Heart right ventricle (tissue), 16 donors: ENCODE results near the gene SHANK2. TPM values are rescaled to one million over a fixed set of nuclear protein-coding genes. Genes with fewer than 3 reads are reported as not detected.

Source experiments
- ATAC-seq, 8 donors: fragments of 200-7000 bp; cut with Tn5 transposase; one replicate each; pipeline ENCODE4 v1.9.1; 2020; ENCODE audit warnings: mild to moderate bottlenecking in 8 of 8, moderate library complexity in 8 of 8, moderate number of reproducible peaks in 1 of 8
- DNase-seq, 2 donors: peaks; one replicate each; pipeline ENCODE4 v3.0.0-alpha.2; 2020
- H3K27ac ChIP-seq, 10 donors: fragments of 200-600 bp; sonication (generic) in 2 of 10; one replicate each; pipeline versions ENCODE4 v1.5.0 to v1.8.0; 2020 to 2022; ENCODE audit warnings: mild to moderate bottlenecking in 3 of 10
- H3K27me3 ChIP-seq, 7 donors: fragments of 200-600 bp; one replicate each; pipeline ENCODE4 v1.8.0; 2021 to 2022; ENCODE audit warnings: mild to moderate bottlenecking in 2 of 7
- H3K36me3 ChIP-seq, 9 donors: fragments of 200-600 bp; sonication (generic) in 1 of 9; one replicate each; pipeline versions ENCODE4 v1.5.0 to v1.8.0; 2020 to 2022; ENCODE audit warnings: mild to moderate bottlenecking in 2 of 9
- H3K4me1 ChIP-seq, 9 donors: fragments of 200-600 bp; sonication (generic) in 1 of 9; one replicate each; pipeline versions ENCODE4 v1.5.0 to v1.8.0; 2020 to 2022; ENCODE audit warnings: mild to moderate bottlenecking in 4 of 9
- H3K4me3 ChIP-seq, 10 donors: fragments of 200-600 bp; sonication (generic) in 2 of 10; one replicate each; pipeline versions ENCODE4 v1.5.0 to v1.8.0; 2020 to 2022; ENCODE audit warnings: mild to moderate bottlenecking in 7 of 10, moderate library complexity in 2 of 10
- H3K9me3 ChIP-seq, 11 donors: fragments of 200-600 bp in 10 of 11; sonication (generic) in 2 of 11; one replicate each; pipeline versions ENCODE4 v1.5.0 to v1.8.0; 2013 to 2022; ENCODE audit warnings: mild to moderate bottlenecking in 2 of 11, control low read depth in 1 of 11, moderate library complexity in 1 of 11
- WGBS, 2 donors: extraction: QIAGEN DNeasy Blood & Tissue Kit; methylation state at CpG; one replicate each; pipeline ENCODE4 v1.1.7; 2013; ENCODE audit warnings: inconsistent platforms in 1 of 2; 5-methylcytosine and 5-hydroxymethylcytosine counted together
- intact Hi-C, 10 donors: fragments of 100-400 bp; cut with DNase I; formaldehyde crosslinking; loops; one replicate each; pipeline versions ENCODE4 v1.11.1 to v1.14.2; 2022
- polyA plus RNA-seq, 2 donors: library from polyadenylated mRNA; stranded (reverse); fragments of 200-250 nt; gene quantifications; one replicate each; pipeline ENCODE4 v1.2.3, GENCODE V29; 2013
- total RNA-seq, 10 donors: library from RNA; stranded (reverse); fragmentation: NEBNext Ultra II Directional in 3 of 10; extraction: Animal tissue kit (Norgen Biotek cat#: 25700) in 3 of 10; gene quantifications; one replicate each; pipeline versions ENCODE4 v1.2.1 to v1.2.4, GENCODE V29; 2021 to 2023
- TF ChIP-seq, protein P1 (sequence below), 9 donors: fragments of 200-600 bp; sonication (generic) in 2 of 9; IDR thresholded peaks; one replicate each; pipeline versions ENCODE4 v1.5.0 to v1.8.0; 2021 to 2022; ENCODE audit warnings: antibody characterized with exemption in 9 of 9, mild to moderate bottlenecking in 5 of 9, moderate library complexity in 1 of 9
- donor health status: Arrhythmogenic right ventricular cardiomyopathy.
- donor health status: ischemic (EF 13 %, LVEDD 7.1; RV severe dilation, severe dysfunction).
- donor health status: healthy with polysubstance abuse.
- donor health status: DM: no; HTN: yes; CAD: no.
- donor health status: DM: no; HTN: no; CAD: no.
- donor health status: ischemic (EF 25% LVEDD 6.9; RV normal size, moderate dysfunction).
- donor health status: ischemic (EF 25% LVEDD 5.7; RV mildly dilated, moderate dysfunction).
- donor health status: healthy.
- donor health status: DM: yes; HTN: yes; CAD: no.
- donor health status: Ischemic cardiomyopathy.
- donor health status: ischemic (EF 35%, LVEDD 5.7; RV mildly dilated, moderate dysfunction).
- donor health status: nonischemic (EF 11% LVEDD 7.7; RV severe dilation, severe dysfunction).
- donor health status: DM: yes; HTN: yes; CAD: no.
- donor health status: PGD.
- donor health status: ischemic (EF 29% LVEDD 5.4; RV normal size, mild dysfunction).
- donor health status: nonischemic (EF 23%, LVEDD 6.1; RV moderate dilation, normal function).

SHANK2 gene
- total and polyA plus RNA-seq, 12 donors, result under 0.01 to 0.71 (median 0.44) TPM; not detected in 2

DNA sequence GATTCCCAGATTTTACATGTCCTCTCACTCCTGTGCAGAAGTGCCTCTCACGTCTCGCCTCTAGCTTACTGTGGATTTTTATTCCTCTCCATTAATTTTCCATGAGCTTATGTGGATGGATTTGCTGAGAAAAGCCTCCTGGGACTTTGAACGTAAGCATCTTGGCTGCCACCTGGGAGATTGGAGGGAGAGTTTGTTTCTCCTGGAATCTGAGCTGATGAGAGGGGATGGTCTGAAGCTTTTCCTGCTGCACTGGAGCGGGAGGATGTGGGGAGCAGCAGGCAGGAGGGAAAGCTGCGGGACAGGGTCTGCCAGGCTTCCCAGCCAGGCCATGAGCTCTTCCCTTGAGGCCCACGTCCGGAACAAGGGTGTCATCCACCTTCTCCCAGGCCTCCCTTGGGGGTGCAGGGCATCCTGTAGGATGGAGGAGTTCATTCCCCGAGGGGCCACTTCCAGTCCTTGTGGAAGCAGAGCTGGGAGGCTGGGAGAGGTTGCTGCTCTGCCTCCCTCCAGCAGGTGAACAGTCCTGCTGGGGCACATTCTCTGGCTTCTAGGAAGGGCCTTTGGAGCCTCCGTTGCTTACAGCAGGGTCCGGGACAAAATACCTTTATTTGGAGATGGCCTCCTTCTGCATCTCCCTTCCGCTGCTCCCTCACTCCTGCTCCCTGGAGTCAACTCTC, 3.6 kb upstream of the SHANK2 start:
- ATAC-seq (no peak), DNase-seq (no peak)
- H3K4me3 ChIP-seq, result no peak overlapping the region
- WGBS, 2 donors, result 45 to 49% methylated on average over 11 of the region's 11 CpGs
- intact Hi-C loops, result no loop called here
- TF ChIP-seq, protein P1, sequence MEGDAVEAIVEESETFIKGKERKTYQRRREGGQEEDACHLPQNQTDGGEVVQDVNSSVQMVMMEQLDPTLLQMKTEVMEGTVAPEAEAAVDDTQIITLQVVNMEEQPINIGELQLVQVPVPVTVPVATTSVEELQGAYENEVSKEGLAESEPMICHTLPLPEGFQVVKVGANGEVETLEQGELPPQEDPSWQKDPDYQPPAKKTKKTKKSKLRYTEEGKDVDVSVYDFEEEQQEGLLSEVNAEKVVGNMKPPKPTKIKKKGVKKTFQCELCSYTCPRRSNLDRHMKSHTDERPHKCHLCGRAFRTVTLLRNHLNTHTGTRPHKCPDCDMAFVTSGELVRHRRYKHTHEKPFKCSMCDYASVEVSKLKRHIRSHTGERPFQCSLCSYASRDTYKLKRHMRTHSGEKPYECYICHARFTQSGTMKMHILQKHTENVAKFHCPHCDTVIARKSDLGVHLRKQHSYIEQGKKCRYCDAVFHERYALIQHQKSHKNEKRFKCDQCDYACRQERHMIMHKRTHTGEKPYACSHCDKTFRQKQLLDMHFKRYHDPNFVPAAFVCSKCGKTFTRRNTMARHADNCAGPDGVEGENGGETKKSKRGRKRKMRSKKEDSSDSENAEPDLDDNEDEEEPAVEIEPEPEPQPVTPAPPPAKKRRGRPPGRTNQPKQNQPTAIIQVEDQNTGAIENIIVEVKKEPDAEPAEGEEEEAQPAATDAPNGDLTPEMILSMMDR (IDR thresholded peaks at IDR 0.05), result no peak
- peaks cover 0 to 23% (median 11%) of the 10 kb centered on the region in 11 donors for H3K9me3 ChIP-seq
- H3K36me3 ChIP-seq, result no peaks in the 10 kb centered on the region
- peaks cover 14 to 61% (median 54%) of the 10 kb centered on the region in 7 donors for H3K27me3 ChIP-seq
- H3K4me1 ChIP-seq, result peaks cover 4 to 17% (median 12%) of the 10 kb centered on the region in 9 donors
- H3K27ac ChIP-seq, result no peak overlapping the region

DNA sequence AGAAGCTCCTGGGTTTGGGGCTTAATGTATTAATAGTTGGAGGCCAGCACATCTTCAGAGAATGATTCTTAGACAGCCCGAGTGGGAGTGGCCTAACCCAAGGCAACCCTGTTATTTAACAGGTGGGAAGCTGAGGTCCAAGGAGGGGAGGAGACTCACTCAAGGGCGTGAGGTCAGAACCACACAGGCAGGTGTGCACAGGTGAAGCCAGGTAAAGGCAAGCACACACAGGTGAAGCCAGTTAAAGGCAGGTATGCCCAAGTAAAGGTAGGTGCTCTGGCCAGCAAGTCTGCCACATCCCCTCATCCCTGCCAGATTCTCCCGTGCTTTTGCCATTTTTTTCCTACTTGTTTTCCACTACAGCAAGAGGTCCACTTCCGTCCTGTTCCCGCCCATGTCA, 2.9 kb upstream of the SHANK2 start:
- TF ChIP-seq, protein P1 (IDR thresholded peaks at IDR 0.05), result no peak
- H3K27ac ChIP-seq, result no peak overlapping the region
- intact Hi-C loops, result no loop called here
- WGBS, 2 donors, result 67 to 68% methylated on average over 5 of the region's 5 CpGs
- no peaks in the 10 kb centered on the region for H3K36me3 ChIP-seq
- H3K27me3 ChIP-seq, result peaks cover 17 to 64% (median 60%) of the 10 kb centered on the region in 7 donors
- H3K4me3 ChIP-seq, result no peak overlapping the region
- ATAC-seq, result no peak
- H3K4me1 ChIP-seq, result peaks cover 4 to 20% (median 12%) of the 10 kb centered on the region in 9 donors
- peaks cover 0 to 21% (median 11%) of the 10 kb centered on the region in 11 donors for H3K9me3 ChIP-seq
- DNase-seq, result no peak

DNA sequence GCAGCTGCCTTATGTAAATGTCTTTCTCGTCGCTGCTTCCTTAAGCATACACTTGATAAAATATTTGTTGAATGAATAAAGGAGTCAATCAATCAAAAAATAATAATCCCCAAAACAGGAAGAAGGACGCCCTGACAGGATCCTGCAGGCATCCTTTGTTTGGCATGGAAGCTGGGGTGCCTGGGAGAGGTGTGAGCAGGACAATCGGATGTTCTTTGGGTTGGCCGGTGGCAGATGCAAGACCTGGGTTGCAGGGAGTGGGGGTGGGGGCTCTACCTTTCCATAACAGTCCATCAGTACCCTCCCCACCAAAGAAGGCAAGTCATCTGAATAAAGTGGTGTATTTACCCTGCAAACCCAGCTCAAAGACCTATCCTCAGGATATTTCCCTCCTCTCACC, 1.4 kb upstream of the SHANK2 start:
- H3K27ac ChIP-seq, result no peak overlapping the region
- no peaks in the 10 kb centered on the region for H3K36me3 ChIP-seq
- peaks cover 17 to 79% (median 73%) of the 10 kb centered on the region in 7 donors for H3K27me3 ChIP-seq
- H3K4me1 ChIP-seq, result peaks cover 4 to 20% (median 12%) of the 10 kb centered on the region in 9 donors
- TF ChIP-seq, protein P1 (IDR thresholded peaks at IDR 0.05), result no peak
- peaks cover 0 to 15% (median 7%) of the 10 kb centered on the region in 11 donors for H3K9me3 ChIP-seq
- no peak overlapping the region for H3K4me3 ChIP-seq
- no peak for ATAC-seq
- 47% methylated on average over 5 of the region's 5 CpGs for WGBS, 2 donors
- no peak for DNase-seq
- intact Hi-C loops, result no loop called here

DNA sequence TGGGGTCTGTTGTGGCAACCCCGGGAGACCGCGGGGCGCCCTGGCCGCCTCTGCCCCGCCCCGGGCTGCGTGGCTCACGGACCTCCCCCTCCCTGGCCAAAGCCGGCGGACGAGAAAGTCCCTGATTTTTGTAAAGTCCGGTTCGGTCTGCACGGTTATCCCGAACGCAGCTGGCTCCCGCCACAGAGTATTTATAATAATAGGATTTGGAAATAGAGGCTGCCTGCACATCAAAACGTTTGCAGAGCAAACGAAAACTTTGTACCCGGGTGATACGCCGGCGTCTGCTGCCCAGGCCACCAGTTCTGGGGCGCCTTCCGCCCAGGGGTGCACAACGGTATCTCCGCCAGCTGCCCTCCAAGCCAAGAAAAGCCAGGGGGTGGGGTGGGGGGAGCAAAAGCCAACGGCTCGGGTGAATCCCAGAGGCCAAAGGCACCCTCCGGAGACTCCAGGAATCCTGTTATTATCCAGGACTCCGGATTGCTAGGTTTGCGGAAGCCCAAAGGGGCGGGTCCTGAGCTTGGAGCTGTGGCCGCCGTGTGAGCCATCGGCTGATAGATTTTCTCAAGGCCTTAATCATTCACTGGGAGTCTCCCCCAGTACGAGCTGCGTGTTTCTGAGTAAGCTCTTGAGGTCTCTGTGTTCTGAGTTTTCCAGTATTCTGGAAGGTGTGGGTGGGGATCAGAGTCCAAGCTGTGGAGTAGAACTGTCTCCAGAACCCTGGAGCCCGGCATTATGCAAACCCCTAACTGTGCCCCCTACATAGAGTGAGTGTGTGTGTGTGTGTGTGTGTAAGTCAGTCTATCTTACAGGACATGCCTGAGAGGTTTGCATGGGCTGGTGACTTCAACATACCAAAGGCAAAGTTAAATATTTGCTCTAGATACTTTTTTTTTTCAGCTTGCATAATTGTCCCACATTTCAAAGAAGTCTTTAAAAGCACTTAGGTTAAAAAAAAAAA, 673 bp upstream of the SHANK2 start:
- peak in 1 of 8 donors; percentile 18 for ATAC-seq

More for the DNA sequence above, 673 bp upstream of the SHANK2 start:
- 2 to 3% methylated on average over 40 of the region's 40 CpGs for WGBS, 2 donors
- Histone ChIP-seq H3K4me3 (peak overlapping the region in 9 of 10 donors; percentile 27 to 43 (median 37)), H3K4me1 (peaks cover 4 to 20% (median 12%) of the 10 kb centered on the region in 9 donors), H3K27ac (no peak overlapping the region), H3K9me3 (peaks cover 0 to 8% (median under 1%) of the 10 kb centered on the region in 11 donors), H3K36me3 (no peaks in the 10 kb centered on the region), H3K27me3 (peaks cover 17 to 86% (median 80%) of the 10 kb centered on the region in 7 donors)
- no peak for DNase-seq
- intact Hi-C loops, result no loop called here
- TF ChIP-seq, protein P1 (IDR thresholded peaks at IDR 0.05), result no peak
